NCI-H2107 treated with DMSO at 0.1 percent for 48 hours (cell line): ENCODE results near the gene RABL3.
"Not testable (repeated sequence)": the region's sequence is repeated elsewhere in the genome, so short reads cannot be mapped to it uniquely, and the experiment has no call there.

Experiments
- DNase-seq: peaks from one replicate; lab custom pipeline; 2025; ENCODE audit not compliant: unreplicated experiment; lab: John Stamatoyannopoulos, UW

RABL3 gene

GRCh38 chr3:120684896-120685295, 57.4 kb downstream of the RABL3 start:
- DNase-seq, result no peak

GRCh38 chr3:120683671-120684301, 58.5 kb downstream of the RABL3 start:
- no peak for DNase-seq

- DNase-seq, result no peak
Measured at GRCh38 chr3:120683213-120683612, 59.1 kb downstream of the RABL3 start.

- DNase-seq, result no peak
Measured at GRCh38 chr3:120682095-120682681, 60.1 kb downstream of the RABL3 start, which contains the start of gene HGD. HGD (minus strand) TSS chr3:120682239; CDS start chr3:120682111, 128 bp downstream.

GRCh38 chr3:120681506-120682038, 60.7 kb downstream of the RABL3 start:
- DNase-seq, result no peak

- no peak for DNase-seq
Measured at GRCh38 chr3:120681018-120681417, 61.3 kb downstream of the RABL3 start.

- no peak for DNase-seq
Measured at GRCh38 chr3:120680193-120680894, 62.0 kb downstream of the RABL3 start.

GRCh38 chr3:120678984-120679383, 63.3 kb downstream of the RABL3 start:
- no peak for DNase-seq

GRCh38 chr3:120678331-120678947, 63.9 kb downstream of the RABL3 start:
- no peak for DNase-seq

GRCh38 chr3:120677193-120677592, 65.1 kb downstream of the RABL3 start:
- not testable (repeated sequence) for DNase-seq

- DNase-seq, result no peak
Measured at GRCh38 chr3:120673116-120673515, 69.2 kb downstream of the RABL3 start.

GRCh38 chr3:120670576-120670975, 71.7 kb downstream of the RABL3 start:
- DNase-seq, result no peak

- no peak for DNase-seq
Measured at GRCh38 chr3:120664926-120665325, 77.4 kb downstream of the RABL3 start.

GRCh38 chr3:120661945-120662344, 80.4 kb downstream of the RABL3 start:
- DNase-seq, result no peak

- DNase-seq, result no peak
Measured at GRCh38 chr3:120661106-120661905, 81.0 kb downstream of the RABL3 start.

- DNase-seq, result no peak
Measured at GRCh38 chr3:120659834-120660233, 82.5 kb downstream of the RABL3 start.

GRCh38 chr3:120659285-120659684, 83.0 kb downstream of the RABL3 start:
- no peak for DNase-seq

- DNase-seq, result no peak
Measured at GRCh38 chr3:120652896-120653545, 89.3 kb downstream of the RABL3 start.

GRCh38 chr3:120652281-120652680, 90.0 kb downstream of the RABL3 start:
- no peak for DNase-seq

- DNase-seq, result no peak
Measured at GRCh38 chr3:120650311-120650710, 92.0 kb downstream of the RABL3 start.
